HUES6 (cell line): ENCODE measurements around the gene LRIT2.

Experiments
- H3K27ac ChIP-seq: 2 replicates; pipeline ENCODE4 v1.7.0; 2013; ENCODE audit warnings: low read depth, mild to moderate bottlenecking, low read length, inconsistent platforms
- H3K27me3 ChIP-seq: 2 replicates; pipeline ENCODE4 v1.6.1; 2013; ENCODE audit warnings: low read length; ENCODE audit not compliant: control insufficient read depth, insufficient read depth
- H3K36me3 ChIP-seq: 2 replicates; pipeline ENCODE4 v1.6.1; 2013; ENCODE audit warnings: low read length; ENCODE audit not compliant: control insufficient read depth, insufficient read depth
- H3K4me1 ChIP-seq: 2 replicates; pipeline ENCODE4 v1.6.1; 2013; ENCODE audit warnings: low read length; ENCODE audit not compliant: control insufficient read depth, insufficient read depth
- H3K4me3 ChIP-seq: 2 replicates; pipeline ENCODE4 v1.5.1; 2013; ENCODE audit warnings: low read depth, low read length
- H3K9ac ChIP-seq: one replicate; pipeline ENCODE4 v1.6.1; 2013; ENCODE audit warnings: mild to moderate bottlenecking, low read length
- H3K9me3 ChIP-seq: 2 replicates; pipeline ENCODE4 v1.6.1; 2013; ENCODE audit warnings: low read depth, low read length; ENCODE audit not compliant: control insufficient read depth, insufficient read depth

Gene LRIT2

GRCh38 chr10:84258034-84258695 lies 32.8 kb upstream of the LRIT2 start:
- peaks cover 9% of the 10 kb centered on the region for H3K27me3 ChIP-seq
- no peak overlapping the region for H3K4me3 ChIP-seq
- H3K4me1 ChIP-seq, result peaks cover 4% of the 10 kb centered on the region
- no peaks in the 10 kb centered on the region for H3K9me3 ChIP-seq
- no peaks in the 10 kb centered on the region for H3K36me3 ChIP-seq
- H3K27ac ChIP-seq, result no peak overlapping the region
- H3K9ac ChIP-seq, result no peak overlapping the region

DNA sequence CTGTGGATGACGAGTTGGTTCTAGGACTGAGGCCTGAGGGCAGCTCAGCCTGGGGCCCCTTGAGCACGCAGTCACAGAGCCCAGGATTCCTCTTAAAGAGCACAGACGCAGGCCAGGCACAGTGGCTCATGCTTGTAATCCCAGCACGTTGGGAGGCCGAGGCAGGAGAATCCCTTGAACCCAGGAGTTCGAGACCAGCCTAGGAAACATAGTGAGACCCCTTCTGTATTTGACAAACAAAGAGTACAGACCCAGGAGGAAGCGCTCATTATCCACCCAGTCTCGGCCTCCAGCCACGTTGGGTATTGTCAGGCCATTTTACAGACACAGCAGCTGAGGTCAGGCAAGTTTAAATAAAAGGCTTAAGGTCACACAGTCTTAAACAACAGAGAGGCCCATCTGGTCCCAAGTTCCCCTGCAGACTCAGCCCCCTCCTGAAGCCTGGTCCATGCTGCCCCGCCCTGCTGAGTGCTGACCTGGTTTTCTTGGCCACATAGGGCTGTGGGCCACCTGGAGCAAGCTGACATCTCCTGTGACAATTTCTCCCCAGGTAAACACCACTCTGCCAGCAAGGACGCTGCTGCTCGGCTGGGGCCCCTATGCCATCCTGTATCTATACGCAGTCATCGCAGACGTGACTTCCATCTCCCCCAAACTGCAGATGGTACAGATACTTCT lies 32.1 kb upstream of the LRIT2 start:
- H3K9me3 ChIP-seq, result no peaks in the 10 kb centered on the region
- no peaks in the 10 kb centered on the region for H3K36me3 ChIP-seq
- peaks cover 4% of the 10 kb centered on the region for H3K4me1 ChIP-seq
- no peak overlapping the region for H3K9ac ChIP-seq
- H3K27me3 ChIP-seq, result peaks cover 9% of the 10 kb centered on the region
- no peak overlapping the region for H3K27ac ChIP-seq
- 0 out of 2 replicates have a peak overlapping the region, but pooled peaks have one; percentile 8 for H3K4me3 ChIP-seq

DNA sequence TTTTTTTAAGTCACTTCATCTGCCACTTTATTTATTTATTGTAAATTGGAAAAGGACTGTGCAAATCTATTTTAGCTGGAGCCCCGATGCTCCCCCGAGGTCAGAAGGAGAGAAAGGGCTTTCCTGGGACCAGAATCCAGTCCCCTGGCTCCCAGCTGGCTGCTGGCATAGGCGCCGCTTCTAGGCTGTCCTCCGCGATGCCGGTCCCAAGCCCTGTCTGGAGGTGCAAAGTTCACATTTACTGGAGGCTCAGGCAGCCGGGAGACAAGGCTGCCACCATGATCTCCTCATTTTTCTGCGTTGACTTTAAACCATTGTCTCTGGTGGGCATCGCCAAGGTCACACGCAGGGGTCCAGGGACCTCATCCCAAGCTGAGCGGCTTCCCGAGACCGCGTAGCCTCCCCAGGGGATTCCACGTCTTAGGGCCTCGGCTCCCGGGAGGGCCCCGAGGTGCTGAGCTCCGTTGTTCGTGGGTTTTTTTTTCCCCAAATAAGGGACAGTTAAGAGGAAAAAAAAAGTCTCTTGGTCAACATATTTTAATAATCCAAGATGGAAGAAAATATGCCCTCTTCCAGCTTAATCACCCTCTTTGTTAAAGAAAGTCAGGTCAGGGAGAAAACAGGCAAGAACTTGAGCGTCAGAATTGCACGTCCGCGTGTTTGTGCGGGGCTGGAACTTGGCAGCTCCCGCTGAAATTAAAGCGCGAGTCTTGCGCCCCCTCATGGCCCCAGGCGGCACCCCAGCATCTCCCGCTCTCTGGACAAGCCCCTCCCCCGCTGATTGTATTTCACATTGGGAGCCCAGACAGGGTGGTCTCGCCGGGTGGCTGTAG lies 31.4 kb upstream of the LRIT2 start:
- Histone ChIP-seq H3K36me3 (no peaks in the 10 kb centered on the region), H3K4me3 (0 out of 2 replicates have a peak overlapping the region, but pooled peaks have one; percentile 8), H3K9ac (no peak overlapping the region), H3K9me3 (no peaks in the 10 kb centered on the region), H3K4me1 (peaks cover 4% of the 10 kb centered on the region), H3K27me3 (peaks cover 9% of the 10 kb centered on the region), H3K27ac (no peak overlapping the region)

DNA sequence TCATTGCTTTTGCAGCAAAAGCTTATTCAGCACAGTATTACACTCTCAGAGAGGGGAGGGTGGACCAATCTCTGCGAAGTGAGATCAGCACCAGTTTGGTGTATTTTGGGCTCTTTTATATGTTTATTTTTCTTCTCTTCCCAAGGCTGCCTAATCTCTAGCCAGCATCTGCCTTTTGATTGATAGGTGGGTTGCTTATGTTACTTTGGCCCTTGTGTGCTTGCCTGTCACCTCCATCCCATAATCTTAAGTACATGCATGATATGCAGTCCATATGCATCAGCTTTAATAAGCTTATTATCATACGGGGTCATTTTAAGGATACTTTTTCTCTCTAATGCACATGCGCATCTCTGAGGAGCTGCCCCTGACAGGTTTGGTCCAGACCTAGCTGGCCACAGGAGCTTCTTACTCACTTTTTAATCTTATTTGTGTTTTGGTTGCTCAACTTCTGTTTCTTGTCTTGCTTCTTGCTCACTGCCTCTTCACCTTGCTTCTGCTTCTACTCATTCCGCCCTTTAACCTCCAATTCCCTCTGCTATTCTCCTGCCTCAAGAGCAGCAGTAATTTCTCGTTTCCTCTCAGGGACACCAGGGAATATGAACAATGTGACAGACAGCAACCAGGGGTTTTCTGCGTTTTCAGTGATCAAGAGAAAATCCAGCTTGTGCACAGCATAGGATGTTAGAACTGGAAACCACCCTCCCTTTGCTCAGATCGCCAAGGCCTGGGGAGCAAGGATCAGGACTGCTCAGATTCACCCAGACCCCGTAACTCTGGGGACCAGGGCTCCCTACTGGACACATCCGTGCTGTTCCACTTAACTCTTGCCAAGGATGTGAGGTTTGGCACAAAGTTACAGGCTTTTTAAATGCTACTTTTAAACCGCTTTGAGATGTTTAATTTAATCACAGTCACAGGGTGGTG lies 29.5 kb upstream of the LRIT2 start:
- Histone ChIP-seq H3K27me3 (peaks cover 9% of the 10 kb centered on the region), H3K36me3 (no peaks in the 10 kb centered on the region), H3K4me1 (peaks cover 4% of the 10 kb centered on the region), H3K27ac (no peak overlapping the region), H3K4me3 (no peak overlapping the region), H3K9ac (no peak overlapping the region), H3K9me3 (no peaks in the 10 kb centered on the region)

GRCh38 chr10:84248794-84249193 lies 23.4 kb upstream of the LRIT2 start:
- no peak overlapping the region for H3K4me3 ChIP-seq
- H3K9ac ChIP-seq, result no peak overlapping the region
- no peaks in the 10 kb centered on the region for H3K4me1 ChIP-seq
- no peaks in the 10 kb centered on the region for H3K27me3 ChIP-seq
- H3K27ac ChIP-seq, result no peak overlapping the region
- H3K9me3 ChIP-seq, result no peaks in the 10 kb centered on the region
- H3K36me3 ChIP-seq, result no peaks in the 10 kb centered on the region

- Histone ChIP-seq H3K36me3 (no peaks in the 10 kb centered on the region), H3K27ac (no peak overlapping the region), H3K27me3 (no peaks in the 10 kb centered on the region), H3K4me1 (no peaks in the 10 kb centered on the region), H3K4me3 (no peak overlapping the region), H3K9ac (no peak overlapping the region), H3K9me3 (no peaks in the 10 kb centered on the region)
Measured at GRCh38 chr10:84247496-84247895, 22.2 kb upstream of the LRIT2 start.

GRCh38 chr10:84244651-84245270 lies 19.4 kb upstream of the LRIT2 start, which contains the start of gene RGR:
Gene RGR (plus strand): TSS chr10:84245053. CDS start chr10:84245091, 38 bp downstream.
- H3K27ac ChIP-seq, result no peak within 1 kb of the TSS
- H3K4me1 ChIP-seq, result no peaks in the 10 kb centered on the region
- no peaks in the 10 kb centered on the region for H3K36me3 ChIP-seq
- peaks cover under 1% of the 10 kb centered on the region for H3K27me3 ChIP-seq
- H3K9me3 ChIP-seq, result no peaks in the 10 kb centered on the region
- H3K4me3 ChIP-seq, result no peak within 1 kb of the TSS
- no peak within 1 kb of the TSS for H3K9ac ChIP-seq

- no peaks in the 10 kb centered on the region for H3K9me3 ChIP-seq
- H3K27ac ChIP-seq, result no peak overlapping the region
- no peak overlapping the region for H3K4me3 ChIP-seq
- no peak overlapping the region for H3K9ac ChIP-seq
- no peaks in the 10 kb centered on the region for H3K4me1 ChIP-seq
- H3K27me3 ChIP-seq, result peaks cover 10% of the 10 kb centered on the region
- no peaks in the 10 kb centered on the region for H3K36me3 ChIP-seq
Measured at GRCh38 chr10:84243759-84244158, 18.4 kb upstream of the LRIT2 start.

- peaks cover 22% of the 10 kb centered on the region for H3K27me3 ChIP-seq
- no peaks in the 10 kb centered on the region for H3K36me3 ChIP-seq
- H3K9me3 ChIP-seq, result no peaks in the 10 kb centered on the region
- H3K9ac ChIP-seq, result no peak within 1 kb of the TSS
- H3K27ac ChIP-seq, result no peak within 1 kb of the TSS
- H3K4me1 ChIP-seq, result no peaks in the 10 kb centered on the region
- no peak within 1 kb of the TSS for H3K4me3 ChIP-seq
Measured at GRCh38 chr10:84241185-84241790, 15.9 kb upstream of the LRIT2 start, which contains the start of gene LRIT1. Gene LRIT1 (minus strand): TSS chr10:84241546. CDS start chr10:84241439, 107 bp downstream.

DNA sequence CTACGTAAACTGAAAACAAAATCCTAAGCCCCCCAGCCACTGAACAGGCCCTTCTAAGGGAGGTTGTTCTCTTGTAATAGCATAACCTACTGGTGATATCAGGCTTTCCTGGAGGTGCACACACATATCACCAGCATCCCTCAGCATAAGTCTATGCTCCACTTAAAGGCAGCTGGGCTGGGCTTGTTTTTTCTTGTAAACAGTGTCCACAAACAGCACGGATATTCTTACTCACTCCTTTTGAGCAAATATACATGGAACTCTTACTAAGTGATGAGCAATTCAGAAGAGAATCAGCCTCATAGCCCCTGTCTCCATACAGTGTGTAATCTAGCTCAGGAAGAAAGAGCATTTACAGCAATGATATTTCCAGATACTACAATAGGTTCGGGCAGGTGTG lies 13.6 kb upstream of the LRIT2 start:
- no peaks in the 10 kb centered on the region for H3K36me3 ChIP-seq

More for the DNA sequence above, 13.6 kb upstream of the LRIT2 start:
- H3K27me3 ChIP-seq, result peaks cover 22% of the 10 kb centered on the region
- H3K27ac ChIP-seq, result no peak overlapping the region
- H3K9ac ChIP-seq, result no peak overlapping the region
- no peaks in the 10 kb centered on the region for H3K9me3 ChIP-seq
- H3K4me1 ChIP-seq, result no peaks in the 10 kb centered on the region
- H3K4me3 ChIP-seq, result no peak overlapping the region
